Body of pancreas (tissue), 4 donors: ENCODE measurements around the gene SLC7A7.

Experiments
- POLR2A ChIP-seq, 3 donors: fragments of 450-650 bp; IDR thresholded peaks; one replicate each; pipeline ENCODE4 v1.6.1; 2016; ENCODE audit warnings: antibody characterized with exemption in 3 of 3, mild to moderate bottlenecking in 2 of 3
- TF ChIP-seq, protein P1 (sequence below), 7 experiments: fragments of 450-650 bp in 4 of 7; fragments of 200-600 bp in 3 of 7; sonication (generic) in 3 of 7; IDR thresholded peaks; one replicate each; pipeline ENCODE4 v1.5.1; 2016 to 2019; ENCODE audit warnings: antibody characterized with exemption in 7 of 7

DNA sequence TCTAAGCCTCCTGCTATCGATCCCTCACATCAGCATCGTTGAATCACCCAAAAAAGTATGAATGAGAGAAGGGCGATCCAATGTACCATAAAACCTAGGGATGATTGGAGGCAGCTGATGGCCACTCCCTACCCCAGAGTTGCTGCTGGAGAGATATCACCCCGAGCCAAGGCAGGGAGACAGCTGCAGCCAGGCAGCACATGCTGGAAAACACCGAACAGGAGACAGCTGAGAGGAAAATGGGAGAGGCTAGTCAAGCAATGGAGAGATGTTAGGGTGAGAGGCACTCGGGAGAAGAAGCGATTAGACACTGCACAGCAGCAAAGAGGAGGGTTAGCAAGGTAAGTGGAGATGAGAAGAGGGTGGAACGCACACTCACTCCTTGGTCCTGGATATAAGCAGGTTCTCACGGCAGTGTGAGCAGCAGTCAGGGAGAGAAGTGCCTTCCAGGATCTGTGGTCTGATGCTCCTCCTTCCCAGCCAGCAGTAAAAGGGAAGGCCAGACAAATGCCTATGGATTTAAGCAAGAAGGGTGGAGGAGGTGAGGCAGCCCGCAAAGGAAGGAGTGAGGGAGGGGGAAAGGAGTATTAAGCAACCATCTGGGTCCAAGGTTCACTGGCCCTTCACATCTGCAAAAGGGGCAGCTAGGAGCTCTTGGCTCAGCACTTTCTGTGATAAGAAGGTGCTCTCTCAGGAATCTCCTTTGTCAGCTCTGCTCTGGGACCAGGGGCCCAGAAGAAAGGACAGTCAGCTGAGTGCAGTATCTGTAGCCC is at the start of gene SLC7A7:
- TF ChIP-seq, protein P1, sequence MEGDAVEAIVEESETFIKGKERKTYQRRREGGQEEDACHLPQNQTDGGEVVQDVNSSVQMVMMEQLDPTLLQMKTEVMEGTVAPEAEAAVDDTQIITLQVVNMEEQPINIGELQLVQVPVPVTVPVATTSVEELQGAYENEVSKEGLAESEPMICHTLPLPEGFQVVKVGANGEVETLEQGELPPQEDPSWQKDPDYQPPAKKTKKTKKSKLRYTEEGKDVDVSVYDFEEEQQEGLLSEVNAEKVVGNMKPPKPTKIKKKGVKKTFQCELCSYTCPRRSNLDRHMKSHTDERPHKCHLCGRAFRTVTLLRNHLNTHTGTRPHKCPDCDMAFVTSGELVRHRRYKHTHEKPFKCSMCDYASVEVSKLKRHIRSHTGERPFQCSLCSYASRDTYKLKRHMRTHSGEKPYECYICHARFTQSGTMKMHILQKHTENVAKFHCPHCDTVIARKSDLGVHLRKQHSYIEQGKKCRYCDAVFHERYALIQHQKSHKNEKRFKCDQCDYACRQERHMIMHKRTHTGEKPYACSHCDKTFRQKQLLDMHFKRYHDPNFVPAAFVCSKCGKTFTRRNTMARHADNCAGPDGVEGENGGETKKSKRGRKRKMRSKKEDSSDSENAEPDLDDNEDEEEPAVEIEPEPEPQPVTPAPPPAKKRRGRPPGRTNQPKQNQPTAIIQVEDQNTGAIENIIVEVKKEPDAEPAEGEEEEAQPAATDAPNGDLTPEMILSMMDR (IDR thresholded peaks at IDR 0.05) = no peak
- TF ChIP-seq POLR2A (IDR thresholded peaks at IDR 0.05) = no peak
